Activated CD4-positive, alpha-beta memory T cell treated with anti-CD3 and anti-CD28 coated beads for 36 hours (primary cell): Measurements from ENCODE around the gene LY6G6C. TPM values are rescaled to one million over a fixed set of nuclear protein-coding genes. Genes with fewer than 3 reads are reported as not detected.
A peak's percentile ranks its signal among the peaks of the same experiment; 100 is the strongest.

Experiments used
- CTCF ChIA-PET: fragments of 350-600 bp; sonication (Branson Sonifier 250); formaldehyde crosslinking; loops from one replicate; lab custom pipeline; 2021; ENCODE audit warnings: antibody characterized with exemption, inconsistent platforms; lab: Charles Lee
- POLR2A ChIA-PET: fragments of 350-600 bp; sonication (Branson Sonifier 250); formaldehyde crosslinking; loops from one replicate; lab custom pipeline; 2021; ENCODE audit warnings: antibody characterized with exemption; lab: Charles Lee
- DNase-seq: peaks from one replicate; pipeline ENCODE4 v3.0.0-alpha.2; 2020
- H3K27ac Mint-ChIP-seq: one replicate; pipeline ENCODE4 v1.8.0; 2021; ENCODE audit warnings: mixed read lengths
- H3K27me3 Mint-ChIP-seq: one replicate; pipeline ENCODE4 v1.8.0; 2021; ENCODE audit warnings: mixed read lengths
- H3K36me3 Mint-ChIP-seq: one replicate; pipeline ENCODE4 v1.8.0; 2021; ENCODE audit warnings: mixed read lengths
- H3K4me1 Mint-ChIP-seq: one replicate; pipeline ENCODE4 v1.8.0; 2021; ENCODE audit warnings: low read depth, mixed read lengths
- H3K4me3 Mint-ChIP-seq: one replicate; pipeline ENCODE4 v1.8.0; 2021; ENCODE audit warnings: mild to moderate bottlenecking, mixed read lengths
- H3K9me3 Mint-ChIP-seq: one replicate; pipeline ENCODE4 v1.8.0; 2021; ENCODE audit warnings: mixed read lengths
- intact Hi-C: fragments of 100-400 bp; cut with micrococcal nuclease; formaldehyde crosslinking; loops from one replicate; pipeline ENCODE4 v1.15.1; 2023
- total RNA-seq, 2 experiments: library from RNA; stranded (reverse); gene quantifications; one replicate each; pipeline ENCODE4 v1.2.3, GENCODE V29; 2021

LY6G6C gene
- total RNA-seq, 2 experiments from 2014 or later: not detected

DNA sequence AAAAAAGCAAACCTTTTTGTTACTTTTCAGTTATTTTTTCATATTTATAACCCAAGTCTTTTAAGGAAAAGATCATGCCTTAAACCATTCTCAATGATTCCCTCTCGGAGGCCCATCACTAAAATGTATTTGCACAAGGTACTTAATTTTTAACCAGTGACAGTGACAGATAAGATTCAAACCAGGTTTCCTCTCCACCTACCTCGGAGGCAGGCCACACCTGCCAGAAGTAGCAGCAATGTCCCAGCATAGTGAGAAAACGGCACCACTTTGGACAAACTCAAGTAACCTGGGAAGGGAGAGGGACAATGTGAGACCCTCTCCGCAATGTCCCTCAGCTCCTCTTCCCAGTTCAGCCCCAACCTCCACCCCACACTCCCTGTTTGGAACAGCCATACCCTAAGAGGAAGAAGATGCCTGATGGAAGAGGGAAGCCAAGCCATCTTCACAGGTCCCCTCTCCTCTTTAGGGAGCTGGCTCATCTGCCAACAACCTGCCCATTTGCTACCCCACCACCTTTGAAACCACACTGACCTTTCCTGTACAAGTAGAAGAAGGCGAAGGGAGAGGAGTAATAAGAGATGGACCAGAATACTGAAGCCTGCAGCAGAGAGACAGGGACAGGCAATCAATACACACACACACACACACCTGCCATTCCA is 20.7 kb downstream of the LY6G6C start:
- DNase-seq: no peak
- peak overlapping the region; percentile 51 for H3K27ac Mint-ChIP-seq
- CTCF ChIA-PET: interaction anchor here (1.0 to 2.3 kb wide), 2 partner anchors 29 to 69 kb away, joined by 3 to 8 read pairs; partner anchors contain the start of gene DDAH2
- POLR2A ChIA-PET: no interaction called here
- H3K36me3 Mint-ChIP-seq: peaks cover 11% of the 10 kb centered on the region
- intact Hi-C loops: no loop called here
- no peaks in the 10 kb centered on the region for H3K27me3 Mint-ChIP-seq
- H3K9me3 Mint-ChIP-seq: no peaks in the 10 kb centered on the region
- H3K4me1 Mint-ChIP-seq: peaks cover 26% of the 10 kb centered on the region
- H3K4me3 Mint-ChIP-seq: no peak overlapping the region

DNA sequence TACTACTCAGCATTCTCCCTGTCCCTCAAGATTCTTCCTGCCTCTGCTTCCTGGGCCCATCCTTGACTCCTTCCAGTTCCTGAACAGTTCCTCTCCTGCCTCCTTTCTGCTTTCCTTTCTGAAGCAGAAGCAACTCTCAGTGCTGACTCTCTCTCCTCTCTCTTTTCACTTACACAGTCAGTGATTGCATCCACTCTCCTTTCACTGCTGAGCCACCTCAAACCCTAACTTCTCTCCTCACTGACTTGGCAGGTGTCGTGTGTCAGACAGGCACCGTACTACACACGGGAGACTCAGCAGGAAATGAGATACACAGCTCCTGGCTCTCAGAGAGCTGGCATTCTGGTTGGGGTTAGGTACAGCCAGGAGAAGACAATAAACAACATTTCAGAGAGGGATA is 24.0 kb downstream of the LY6G6C start:
- DNase-seq: peak; percentile 45
- Mint-ChIP-seq H3K36me3 (peaks cover 19% of the 10 kb centered on the region), H3K4me3 (no peak overlapping the region), H3K4me1 (peaks cover 23% of the 10 kb centered on the region), H3K27ac (peak overlapping the region; percentile 75), H3K9me3 (no peaks in the 10 kb centered on the region), H3K27me3 (no peaks in the 10 kb centered on the region)
- CTCF ChIA-PET: interaction anchor here (0.7 kb wide), 1 partner anchor 72 kb away, joined by 4 read pairs; no protein-coding TSS in a partner anchor
- intact Hi-C loops: no loop called here
- POLR2A ChIA-PET: no interaction called here

DNA sequence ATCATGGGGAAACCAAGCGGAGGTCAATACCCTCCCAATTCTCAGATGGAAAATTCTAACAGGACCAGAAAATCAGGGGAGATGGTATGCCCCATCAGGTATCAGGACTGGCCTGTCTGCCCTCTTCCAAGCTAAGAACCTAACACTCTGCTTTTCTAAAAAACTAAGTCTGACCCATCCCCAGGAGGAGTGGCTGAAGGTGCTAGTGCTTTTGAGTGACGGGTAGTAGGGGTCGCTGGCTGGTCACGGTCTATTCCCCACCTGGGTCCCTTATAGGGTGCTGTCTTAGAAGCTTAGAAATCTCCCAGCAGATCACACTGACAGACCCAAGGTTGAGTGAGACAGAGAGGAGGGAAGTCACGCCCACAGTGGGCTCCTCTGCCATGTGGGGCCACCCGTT is 28.0 kb downstream of the LY6G6C start:
- H3K36me3 Mint-ChIP-seq: peaks cover 19% of the 10 kb centered on the region
- intact Hi-C loops: no loop called here

DNA sequence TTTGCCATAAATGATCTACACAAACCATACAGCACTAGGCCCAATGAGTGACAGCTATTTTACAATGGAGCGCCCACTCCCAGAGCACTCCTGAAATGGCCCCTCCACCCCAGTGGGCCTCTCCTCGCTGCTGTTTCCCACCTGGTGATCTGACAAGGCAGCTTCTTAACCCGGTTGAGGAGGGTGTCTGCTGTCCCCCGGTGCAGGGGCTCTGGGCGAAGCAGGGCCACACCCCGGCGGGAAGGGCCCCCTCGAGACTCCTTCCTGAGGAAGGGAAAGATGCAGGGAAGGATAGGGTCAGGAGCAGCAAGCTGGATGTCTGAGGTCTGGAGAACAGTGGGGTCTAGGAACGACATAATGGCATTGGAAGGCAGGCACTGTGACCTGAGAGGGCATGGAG is 28.7 kb downstream of the LY6G6C start:
- intact Hi-C loops: no loop called here
- no peak overlapping the region for H3K27ac Mint-ChIP-seq
- no peak overlapping the region for H3K4me3 Mint-ChIP-seq
- H3K4me1 Mint-ChIP-seq: peaks cover 12% of the 10 kb centered on the region
- ChIA-PET CTCF (interaction anchor here (0.7 to 2.6 kb wide), 2 partner anchors 9 to 77 kb away, joined by 3 to 11 read pairs; no protein-coding TSS in a partner anchor), POLR2A (no interaction called here)
- peaks cover 19% of the 10 kb centered on the region for H3K36me3 Mint-ChIP-seq
- no peak for DNase-seq
- no peaks in the 10 kb centered on the region for H3K9me3 Mint-ChIP-seq
- H3K27me3 Mint-ChIP-seq: no peaks in the 10 kb centered on the region

More for the DNA sequence above, 28.0 kb downstream of the LY6G6C start:
- Mint-ChIP-seq H3K27me3 (no peaks in the 10 kb centered on the region), H3K9me3 (no peaks in the 10 kb centered on the region), H3K4me3 (no peak overlapping the region), H3K4me1 (peaks cover 15% of the 10 kb centered on the region), H3K27ac (no peak overlapping the region)
- ChIA-PET POLR2A (interaction anchor here (1.5 kb wide), 1 partner anchor 9 kb away, joined by 8 read pairs; no protein-coding TSS in a partner anchor), CTCF (interaction anchor here (2.6 kb wide), 1 partner anchor 76 kb away, joined by 11 read pairs; no protein-coding TSS in a partner anchor)
- no peak for DNase-seq

DNA sequence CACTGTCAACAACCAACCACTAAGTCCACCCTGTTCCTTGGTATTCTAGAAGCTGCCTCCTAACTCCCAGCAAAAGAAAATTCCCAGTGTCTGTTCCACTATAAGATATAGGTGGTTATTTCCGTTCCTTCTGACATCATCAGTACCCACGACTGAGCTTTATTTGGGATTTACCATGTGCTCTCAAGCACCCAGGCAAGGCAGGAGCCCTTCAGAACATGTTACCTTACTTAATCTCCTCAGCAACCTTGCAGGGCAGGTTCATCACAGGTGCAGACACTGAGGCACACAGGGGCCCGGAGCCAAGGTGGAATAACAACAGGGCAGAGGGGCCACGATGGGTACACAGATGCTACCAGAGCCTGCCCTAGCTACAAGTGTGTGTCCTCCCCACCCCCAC is 29.2 kb downstream of the LY6G6C start:
- DNase-seq: no peak
- no peaks in the 10 kb centered on the region for H3K9me3 Mint-ChIP-seq
- H3K4me1 Mint-ChIP-seq: peaks cover 7% of the 10 kb centered on the region
- POLR2A ChIA-PET: no interaction called here
- no peak overlapping the region for H3K4me3 Mint-ChIP-seq
- no peaks in the 10 kb centered on the region for H3K27me3 Mint-ChIP-seq
- intact Hi-C loops: no loop called here
- H3K27ac Mint-ChIP-seq: no peak overlapping the region
- CTCF ChIA-PET: interaction anchor here (0.6 to 2.6 kb wide), 3 partner anchors 8 to 77 kb away, joined by 3 to 11 read pairs (median 4); no protein-coding TSS in a partner anchor
- peaks cover 18% of the 10 kb centered on the region for H3K36me3 Mint-ChIP-seq

DNA sequence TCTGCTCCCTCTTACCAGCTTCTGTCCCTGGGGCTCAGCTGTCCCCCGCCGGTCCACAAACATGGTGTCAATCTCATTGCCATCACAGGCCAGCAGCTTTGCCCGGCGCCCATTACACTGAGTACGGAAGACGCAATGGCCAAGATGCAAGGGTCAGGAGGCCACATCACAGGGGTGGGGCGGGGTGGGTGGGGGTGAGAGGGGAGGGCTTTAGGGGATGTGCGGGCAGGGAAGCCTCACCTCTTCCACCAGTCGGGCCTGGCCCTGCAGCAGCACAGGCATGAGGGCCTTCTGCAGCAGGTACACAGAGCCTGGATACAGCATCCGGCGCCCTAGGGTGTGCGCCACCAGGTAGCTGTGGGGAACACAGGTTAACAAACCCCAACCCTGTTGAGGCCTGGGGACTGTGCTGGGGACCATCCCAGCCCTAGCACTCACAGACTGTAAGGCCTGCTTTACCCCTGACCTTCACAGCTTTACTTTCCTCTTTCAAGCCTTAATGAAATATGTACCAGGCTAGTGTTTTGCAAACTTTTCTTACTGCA is 29.9 kb downstream of the LY6G6C start:
- H3K36me3 Mint-ChIP-seq: peaks cover 18% of the 10 kb centered on the region
- POLR2A ChIA-PET: no interaction called here
- no peaks in the 10 kb centered on the region for H3K27me3 Mint-ChIP-seq
- H3K9me3 Mint-ChIP-seq: no peaks in the 10 kb centered on the region
- H3K4me3 Mint-ChIP-seq: no peak overlapping the region
- H3K4me1 Mint-ChIP-seq: peaks cover 5% of the 10 kb centered on the region
- intact Hi-C loops: no loop called here
- no peak overlapping the region for H3K27ac Mint-ChIP-seq
- no peak for DNase-seq
- CTCF ChIA-PET: interaction anchor here (0.6 to 2.6 kb wide), 5 partner anchors 23 to 197 kb away, joined by 3 to 11 read pairs (median 4); partner anchors contain the start of gene LY6G6D

DNA sequence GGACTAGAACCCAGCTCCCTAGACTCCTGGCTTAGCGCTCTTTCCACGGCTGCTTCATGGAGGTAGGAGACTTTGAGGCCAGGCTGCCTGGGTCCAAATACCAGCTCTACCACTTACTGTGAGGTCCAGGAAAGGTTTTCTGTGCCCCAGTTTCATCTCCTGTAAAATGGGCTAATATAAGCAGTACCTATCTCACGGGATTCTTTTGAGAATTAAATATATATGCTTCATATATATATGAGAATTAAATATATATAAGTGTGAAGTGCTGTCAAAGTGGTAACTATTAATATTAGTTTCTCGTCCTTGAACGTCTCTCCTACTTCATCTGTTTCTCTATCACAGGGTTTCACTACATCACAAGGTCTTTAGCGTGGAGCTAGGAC is 30.5 kb downstream of the LY6G6C start:
- DNase-seq: no peak
- H3K27ac Mint-ChIP-seq: no peak overlapping the region
- no peaks in the 10 kb centered on the region for H3K27me3 Mint-ChIP-seq
- no peaks in the 10 kb centered on the region for H3K9me3 Mint-ChIP-seq
- intact Hi-C loops: no loop called here
- CTCF ChIA-PET: interaction anchor here (0.9 to 1.7 kb wide), 4 partner anchors 24 to 198 kb away, joined by 3 to 9 read pairs (median 4); partner anchors contain the start of gene LY6G6D
- POLR2A ChIA-PET: no interaction called here
- H3K4me3 Mint-ChIP-seq: no peak overlapping the region
- peaks cover 5% of the 10 kb centered on the region for H3K4me1 Mint-ChIP-seq
- peaks cover 19% of the 10 kb centered on the region for H3K36me3 Mint-ChIP-seq

DNA sequence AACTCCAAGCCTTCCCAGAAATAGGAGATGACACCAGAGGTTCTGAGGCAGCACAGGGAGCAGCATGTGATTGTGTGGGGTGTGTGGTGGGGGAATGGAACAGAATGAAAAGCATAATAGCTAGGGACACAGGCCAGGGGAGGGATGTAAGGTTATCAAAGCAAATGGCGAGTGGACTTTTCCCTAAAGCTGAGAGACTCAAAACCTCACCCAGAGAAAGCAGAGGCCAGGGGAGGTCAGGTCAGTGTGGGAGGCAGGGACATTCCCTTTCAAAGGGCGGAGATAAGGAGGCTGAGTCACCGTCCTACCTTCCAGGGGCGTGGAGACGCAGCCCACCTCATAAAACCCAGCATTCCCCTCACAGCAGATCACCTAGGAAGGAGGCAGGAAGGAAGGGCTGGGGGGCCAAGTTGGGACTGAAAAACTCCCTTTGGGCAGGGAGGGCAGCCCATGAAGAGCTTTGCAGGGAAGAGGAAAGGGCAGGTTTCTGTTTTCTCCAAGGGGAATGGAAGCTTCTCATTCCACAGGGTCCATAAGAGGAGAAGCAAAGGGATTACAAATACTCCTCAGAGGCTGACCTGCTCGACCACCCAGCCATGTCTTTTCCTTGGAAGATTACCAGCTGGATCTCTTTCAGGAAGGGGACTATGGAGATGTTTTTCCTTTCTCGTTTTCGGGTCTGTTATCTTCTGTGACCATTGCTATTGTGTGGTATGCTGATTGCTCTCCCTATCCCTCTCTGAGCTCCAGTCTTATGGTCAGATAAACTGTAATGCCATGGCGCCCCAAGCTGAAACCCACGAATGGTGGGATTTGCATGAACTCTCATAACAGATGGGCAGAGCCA is 31.1 kb downstream of the LY6G6C start:
- CTCF ChIA-PET: interaction anchor here (0.5 to 1.7 kb wide), 10 partner anchors 9 to 199 kb away, joined by 3 to 9 read pairs (median 4); partner anchors contain the start of genes ATP6V1G2, GPANK1, LY6G5C and LY6G6D
- peaks cover 20% of the 10 kb centered on the region for H3K36me3 Mint-ChIP-seq
- H3K4me1 Mint-ChIP-seq: peaks cover 5% of the 10 kb centered on the region
- DNase-seq: no peak
- no peaks in the 10 kb centered on the region for H3K9me3 Mint-ChIP-seq
- POLR2A ChIA-PET: interaction anchor here (0.6 kb wide), 1 partner anchor 93 kb away, joined by 3 read pairs; no protein-coding TSS in a partner anchor
- intact Hi-C loops: no loop called here
- H3K27ac Mint-ChIP-seq: peak overlapping the region; percentile 47
- no peak overlapping the region for H3K4me3 Mint-ChIP-seq
- H3K27me3 Mint-ChIP-seq: no peaks in the 10 kb centered on the region

DNA sequence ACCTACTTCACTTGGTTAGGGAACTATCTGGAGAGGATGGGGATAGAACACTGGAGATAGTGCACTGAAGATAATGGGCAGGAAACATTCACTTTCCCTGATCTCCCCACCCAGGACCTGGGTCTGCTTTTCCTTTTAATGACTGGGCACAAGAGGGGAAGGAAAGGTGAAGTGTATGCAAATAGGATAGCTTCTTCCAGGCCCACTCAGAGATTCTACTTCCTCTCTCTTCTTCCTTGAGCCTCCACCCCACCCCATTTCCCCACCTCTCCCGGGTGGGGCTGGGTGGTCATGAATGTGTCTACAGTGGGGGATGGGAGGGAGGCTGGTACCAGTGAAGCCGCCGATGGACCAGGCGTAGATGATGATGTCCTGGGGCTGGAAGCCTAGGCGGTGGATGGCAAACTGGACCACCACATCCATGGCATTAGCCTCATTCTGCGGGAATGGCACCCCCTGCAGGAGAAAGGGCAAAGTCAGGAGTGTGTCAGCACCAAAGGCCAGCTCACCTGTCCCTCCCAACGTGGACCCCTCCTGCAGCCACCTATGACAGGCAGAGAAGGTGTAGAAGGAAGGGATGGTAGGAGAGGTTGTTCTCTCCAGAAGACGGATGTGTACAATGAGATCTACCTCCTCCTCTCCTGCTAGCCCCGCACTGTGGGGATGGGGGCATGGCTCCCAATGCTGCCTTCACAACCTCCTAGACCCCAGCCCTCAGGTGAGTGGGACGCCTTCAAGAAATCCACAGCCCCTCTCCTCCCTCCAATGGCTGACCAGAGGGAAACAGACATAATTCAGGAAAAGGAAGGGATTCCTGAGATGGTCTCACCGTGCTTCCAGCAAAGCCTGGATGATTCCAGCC is 32.1 kb downstream of the LY6G6C start:
- H3K4me1 Mint-ChIP-seq: peaks cover 5% of the 10 kb centered on the region
- ChIA-PET POLR2A (no interaction called here), CTCF (interaction anchor here (0.5 to 1.6 kb wide), 9 partner anchors 8 to 143 kb away, joined by 3 to 5 read pairs (median 3); partner anchors contain the start of genes ATP6V1G2, GPANK1, LY6G5C and LY6G6D)
- no peak overlapping the region for H3K4me3 Mint-ChIP-seq
- H3K9me3 Mint-ChIP-seq: no peaks in the 10 kb centered on the region
- intact Hi-C loops: no loop called here
- H3K36me3 Mint-ChIP-seq: peaks cover 20% of the 10 kb centered on the region
- no peak for DNase-seq
- H3K27me3 Mint-ChIP-seq: no peaks in the 10 kb centered on the region
- H3K27ac Mint-ChIP-seq: peak overlapping the region; percentile 47

DNA sequence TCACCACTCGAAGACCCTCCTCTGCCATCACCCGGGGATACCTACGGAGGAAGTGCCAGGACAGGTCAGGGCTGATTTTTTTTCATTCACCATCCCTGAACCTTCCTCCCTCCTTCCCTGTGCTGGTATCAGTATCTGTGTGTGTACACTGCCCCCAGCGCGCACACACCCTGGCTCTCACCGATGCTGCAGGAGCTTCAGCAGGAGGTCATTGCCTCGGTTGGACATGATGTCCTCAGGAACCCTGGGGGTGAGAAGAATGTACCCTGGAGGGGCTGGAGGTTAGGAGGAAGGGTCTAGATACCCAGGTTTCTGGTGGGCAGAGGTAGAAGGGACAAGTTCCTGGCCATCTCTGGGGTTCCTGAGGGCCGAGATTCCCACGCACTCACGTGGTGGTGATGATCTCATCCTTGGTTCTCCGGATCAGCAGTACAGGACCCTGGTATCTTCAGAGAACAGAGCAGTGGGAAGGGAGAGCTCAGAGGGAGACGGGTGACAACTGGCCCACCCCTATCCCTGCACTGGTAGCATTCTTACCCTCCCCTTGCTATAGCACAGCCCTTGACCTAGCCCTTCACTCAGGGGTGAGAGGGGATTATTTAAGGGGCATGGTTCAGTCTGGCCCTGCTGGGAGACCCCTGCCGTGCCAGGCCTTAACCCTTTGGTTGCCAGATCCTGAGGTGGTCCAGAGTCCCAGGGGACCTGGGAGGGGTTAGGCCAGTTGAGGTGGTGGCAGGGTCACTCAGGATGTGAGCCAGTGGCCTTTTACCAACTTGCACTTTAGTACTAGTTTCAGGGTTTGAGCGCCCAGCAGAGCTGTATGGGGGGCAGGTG is 33.5 kb downstream of the LY6G6C start:
- Mint-ChIP-seq H3K4me3 (no peak overlapping the region), H3K27me3 (no peaks in the 10 kb centered on the region), H3K4me1 (peaks cover 5% of the 10 kb centered on the region), H3K36me3 (peaks cover 14% of the 10 kb centered on the region), H3K27ac (no peak overlapping the region), H3K9me3 (no peaks in the 10 kb centered on the region)
- ChIA-PET CTCF (no interaction called here), POLR2A (no interaction called here)
- intact Hi-C loops: no loop called here
- no peak for DNase-seq
